Nephron (organoid): ENCODE data around the gene KSR2.
"Not testable (repeated sequence)": the region's sequence is repeated elsewhere in the genome, so short reads cannot be mapped to it uniquely, and the experiment has no call there.

Experiments used
- H3K27ac Mint-ChIP-seq, 3 experiments: 2 replicates each; pipeline ENCODE4 v1.8.0; 2020; ENCODE audit warnings: mixed read lengths in 3 of 3, mild to moderate bottlenecking in 2 of 3, moderate library complexity in 1 of 3
- H3K27me3 Mint-ChIP-seq: 2 replicates; pipeline ENCODE4 v1.8.0; 2021; ENCODE audit warnings: low read depth, mild to moderate bottlenecking, moderate library complexity, mixed read lengths
- H3K36me3 Mint-ChIP-seq: 2 replicates; pipeline ENCODE4 v1.8.0; 2020; ENCODE audit warnings: low read depth, mixed read lengths
- H3K4me1 Mint-ChIP-seq: 2 replicates; pipeline ENCODE4 v1.8.0; 2020; ENCODE audit warnings: mixed read lengths
- H3K4me3 Mint-ChIP-seq, 3 experiments: 2 replicates each; pipeline ENCODE4 v1.8.0; 2020; ENCODE audit warnings: mild to moderate bottlenecking in 3 of 3, mixed read lengths in 3 of 3, moderate library complexity in 2 of 3
- H3K9me3 Mint-ChIP-seq: 2 replicates; pipeline ENCODE4 v1.8.0; 2020; ENCODE audit warnings: mixed read lengths
- TF ChIP-seq, protein P1 (sequence below), 3 experiments: fragments of 200-600 bp; sonication (generic); IDR thresholded peaks; one replicate each; pipeline ENCODE4 v1.5.0; 2021; ENCODE audit warnings: antibody characterized with exemption in 3 of 3; ENCODE audit not compliant: unreplicated experiment in 3 of 3

Gene KSR2

DNA sequence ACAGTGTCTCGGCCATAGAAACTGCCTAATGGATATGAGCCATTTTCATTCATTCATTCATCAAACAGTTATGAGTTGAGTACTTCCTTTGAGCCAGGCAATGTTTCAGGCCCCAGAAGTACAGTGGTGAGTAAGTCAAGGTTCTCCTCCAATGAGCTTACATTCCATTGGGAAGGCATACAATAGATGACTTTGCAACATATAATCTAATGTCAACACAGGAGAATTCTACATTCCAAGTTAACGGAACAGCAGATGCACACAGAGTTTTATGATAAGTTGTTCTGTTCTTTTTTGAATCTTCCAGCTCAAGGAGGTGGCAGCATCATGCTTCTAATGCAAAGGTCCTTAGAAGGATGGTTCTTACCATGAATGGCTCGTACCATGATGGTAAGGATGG is 44.5 kb upstream of the KSR2 start:
- no peaks in the 10 kb centered on the region for H3K36me3 Mint-ChIP-seq
- TF ChIP-seq, protein P1, sequence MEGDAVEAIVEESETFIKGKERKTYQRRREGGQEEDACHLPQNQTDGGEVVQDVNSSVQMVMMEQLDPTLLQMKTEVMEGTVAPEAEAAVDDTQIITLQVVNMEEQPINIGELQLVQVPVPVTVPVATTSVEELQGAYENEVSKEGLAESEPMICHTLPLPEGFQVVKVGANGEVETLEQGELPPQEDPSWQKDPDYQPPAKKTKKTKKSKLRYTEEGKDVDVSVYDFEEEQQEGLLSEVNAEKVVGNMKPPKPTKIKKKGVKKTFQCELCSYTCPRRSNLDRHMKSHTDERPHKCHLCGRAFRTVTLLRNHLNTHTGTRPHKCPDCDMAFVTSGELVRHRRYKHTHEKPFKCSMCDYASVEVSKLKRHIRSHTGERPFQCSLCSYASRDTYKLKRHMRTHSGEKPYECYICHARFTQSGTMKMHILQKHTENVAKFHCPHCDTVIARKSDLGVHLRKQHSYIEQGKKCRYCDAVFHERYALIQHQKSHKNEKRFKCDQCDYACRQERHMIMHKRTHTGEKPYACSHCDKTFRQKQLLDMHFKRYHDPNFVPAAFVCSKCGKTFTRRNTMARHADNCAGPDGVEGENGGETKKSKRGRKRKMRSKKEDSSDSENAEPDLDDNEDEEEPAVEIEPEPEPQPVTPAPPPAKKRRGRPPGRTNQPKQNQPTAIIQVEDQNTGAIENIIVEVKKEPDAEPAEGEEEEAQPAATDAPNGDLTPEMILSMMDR (IDR thresholded peaks at IDR 0.05; ENCODE audit: unreplicated experiment in 3 of 3): no peak
- H3K9me3 Mint-ChIP-seq: no peaks in the 10 kb centered on the region
- H3K4me3 Mint-ChIP-seq: peak overlapping the region in 1 of 3 experiments; percentile 19
- H3K27me3 Mint-ChIP-seq: no peaks in the 10 kb centered on the region
- peaks cover 12% of the 10 kb centered on the region for H3K4me1 Mint-ChIP-seq
- H3K27ac Mint-ChIP-seq: no peak overlapping the region

DNA sequence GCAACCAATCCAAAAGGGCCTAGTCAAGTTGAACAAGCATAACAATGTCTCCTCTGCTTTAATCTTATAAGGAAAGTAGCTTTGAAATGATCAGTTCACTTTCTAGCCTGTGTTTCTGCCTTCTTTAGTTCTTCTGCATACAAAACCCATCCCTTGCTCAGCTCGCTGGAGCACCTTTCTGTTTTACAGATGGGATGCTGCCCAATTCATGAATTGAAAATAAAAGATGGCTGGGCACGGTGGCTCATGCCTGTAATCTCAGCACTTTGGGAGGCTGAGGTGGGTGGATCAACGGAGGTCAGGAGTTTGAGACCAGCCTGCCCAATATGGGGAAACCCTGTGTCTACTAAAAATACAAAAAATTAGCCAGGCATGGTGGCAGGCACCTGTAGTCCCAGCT is 43.2 kb upstream of the KSR2 start:
- H3K36me3 Mint-ChIP-seq: no peaks in the 10 kb centered on the region
- no peaks in the 10 kb centered on the region for H3K27me3 Mint-ChIP-seq
- TF ChIP-seq, protein P1 (IDR thresholded peaks at IDR 0.05; ENCODE audit: unreplicated experiment in 3 of 3): no peak
- H3K4me3 Mint-ChIP-seq: no peak overlapping the region
- H3K4me1 Mint-ChIP-seq: peaks cover 7% of the 10 kb centered on the region
- no peaks in the 10 kb centered on the region for H3K9me3 Mint-ChIP-seq
- no peak overlapping the region for H3K27ac Mint-ChIP-seq

DNA sequence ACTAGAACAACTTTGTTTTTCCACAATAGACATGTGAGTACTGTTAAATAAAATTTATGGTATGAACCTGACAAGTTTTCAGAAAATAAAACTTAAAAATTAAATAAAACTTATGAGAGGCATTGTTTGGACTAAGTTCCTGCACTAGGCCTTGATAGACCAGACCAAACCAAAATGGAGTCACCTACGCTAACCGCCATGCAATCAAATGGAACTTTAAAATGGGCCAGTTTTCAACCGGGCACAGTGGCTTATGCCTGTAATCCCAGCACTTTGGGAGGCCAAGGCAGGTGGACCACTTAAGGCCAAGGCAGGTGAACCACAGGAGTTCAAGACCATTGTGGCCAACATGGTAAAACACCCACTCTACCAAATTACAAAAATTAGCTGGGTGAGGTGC is 42.6 kb upstream of the KSR2 start:
- TF ChIP-seq, protein P1 (IDR thresholded peaks at IDR 0.05; ENCODE audit: unreplicated experiment in 3 of 3): no peak
- H3K36me3 Mint-ChIP-seq: no peaks in the 10 kb centered on the region
- H3K27ac Mint-ChIP-seq: no peak overlapping the region
- no peak overlapping the region for H3K4me3 Mint-ChIP-seq
- peaks cover 5% of the 10 kb centered on the region for H3K4me1 Mint-ChIP-seq
- no peaks in the 10 kb centered on the region for H3K9me3 Mint-ChIP-seq
- H3K27me3 Mint-ChIP-seq: no peaks in the 10 kb centered on the region

DNA sequence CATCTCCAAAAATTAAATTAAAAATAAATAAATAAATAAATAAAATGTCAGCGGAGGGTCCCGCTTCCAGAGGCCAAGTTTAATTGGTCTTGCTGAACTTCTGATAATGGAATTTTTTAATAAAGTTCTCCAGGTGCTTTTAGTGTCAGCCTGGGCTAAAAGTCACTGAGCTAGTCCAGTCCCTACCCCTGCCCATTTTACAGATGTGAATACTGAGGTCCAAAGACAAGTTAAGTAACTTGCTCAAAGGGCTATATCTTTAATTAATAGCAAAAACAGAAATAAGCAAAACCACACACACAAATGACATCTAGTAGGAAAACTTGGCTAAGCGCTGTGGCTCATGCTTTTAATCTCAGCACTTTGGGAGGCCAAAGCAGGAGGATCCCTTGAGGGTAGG is 42.1 kb upstream of the KSR2 start:
- Mint-ChIP-seq H3K4me3 (no peak overlapping the region), H3K36me3 (no peaks in the 10 kb centered on the region), H3K4me1 (peaks cover under 1% of the 10 kb centered on the region), H3K9me3 (no peaks in the 10 kb centered on the region), H3K27ac (no peak overlapping the region), H3K27me3 (no peaks in the 10 kb centered on the region)
- TF ChIP-seq, protein P1 (IDR thresholded peaks at IDR 0.05; ENCODE audit: unreplicated experiment in 3 of 3): no peak

DNA sequence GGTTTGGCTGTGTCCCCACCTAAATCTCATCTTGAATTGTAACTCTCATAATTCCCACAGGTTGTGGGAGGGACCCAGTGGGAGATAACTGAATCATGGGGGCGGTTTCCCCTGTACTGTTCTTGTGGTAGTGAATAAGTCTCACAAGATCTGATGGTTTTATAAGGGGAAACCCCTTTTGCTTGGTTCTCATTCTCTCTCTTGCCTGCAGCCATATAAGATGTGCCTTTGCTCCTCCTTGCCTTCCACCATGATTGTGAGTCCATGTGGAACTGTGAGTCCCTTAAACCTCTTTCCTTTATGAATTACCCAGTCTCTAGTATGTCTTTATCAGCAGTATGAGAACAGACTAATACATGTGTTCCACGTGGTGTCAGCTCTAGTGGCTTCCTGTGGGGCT is 31.0 kb upstream of the KSR2 start:
- H3K9me3 Mint-ChIP-seq, H3K4me1 Mint-ChIP-seq, H3K4me3 Mint-ChIP-seq, H3K27me3 Mint-ChIP-seq, H3K36me3 Mint-ChIP-seq, H3K27ac Mint-ChIP-seq: not testable (repeated sequence)

DNA sequence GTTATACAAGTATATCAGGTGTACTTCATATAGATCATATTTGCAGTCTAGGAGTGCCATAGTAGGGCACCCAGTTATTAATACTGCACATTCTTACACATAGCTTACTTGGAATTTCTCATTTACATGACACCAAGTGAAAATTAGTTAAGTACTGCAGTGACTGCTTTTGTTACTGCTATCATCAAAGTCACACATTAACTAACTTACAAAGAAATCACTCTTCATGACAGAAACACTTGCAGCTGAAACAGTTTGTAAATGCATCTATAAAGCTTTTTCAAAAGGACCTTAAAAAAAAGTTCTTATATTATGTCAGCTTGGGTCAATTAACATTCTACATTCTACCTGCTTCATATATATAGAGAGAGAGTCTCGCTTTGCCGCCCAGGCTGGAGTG is 29.9 kb upstream of the KSR2 start:
- TF ChIP-seq, protein P1 (IDR thresholded peaks at IDR 0.05; ENCODE audit: unreplicated experiment in 3 of 3): no peak
- Mint-ChIP-seq H3K27me3 (peaks cover 4% of the 10 kb centered on the region), H3K9me3 (no peaks in the 10 kb centered on the region), H3K4me1 (no peaks in the 10 kb centered on the region), H3K27ac (no peak overlapping the region), H3K36me3 (no peaks in the 10 kb centered on the region), H3K4me3 (no peak overlapping the region)
